GM18873 (cell line): ENCODE results near the gene C21orf58.

Source experiments
- ATAC-seq: cut with Tn5 transposase; IDR thresholded peaks from one replicate; pipeline ENCODE4 v1.9.1; 2021; ENCODE audit warnings: mild to moderate bottlenecking, moderate library complexity, moderate number of reproducible peaks; ENCODE audit not compliant: unreplicated experiment, low FRiP score

Gene C21orf58

GRCh38 chr21:46265736-46266525, 57.7 kb downstream of the C21orf58 start:
- no peak for ATAC-seq

DNA sequence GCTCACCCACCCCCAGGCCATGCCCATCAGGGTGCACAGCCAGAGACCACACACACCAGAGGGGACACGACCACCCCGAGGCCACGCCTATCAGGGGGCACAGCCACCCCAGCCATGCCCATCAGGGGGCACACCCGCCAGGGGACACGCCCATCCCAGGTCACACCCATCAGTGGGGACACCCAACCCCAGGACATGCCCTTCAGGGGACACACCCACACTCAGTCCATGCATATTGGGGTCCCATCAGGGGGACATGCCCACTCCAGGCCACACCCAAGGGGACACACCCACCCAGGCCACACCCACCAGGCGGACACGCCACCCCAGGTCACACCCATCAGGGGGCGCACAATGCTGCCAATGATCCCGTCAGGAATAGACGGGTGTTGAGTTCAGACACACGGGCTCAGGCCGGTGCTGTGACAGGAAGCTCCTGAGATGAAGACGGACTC, 59.0 kb downstream of the C21orf58 start:
- no peak for ATAC-seq

- no peak for ATAC-seq
These were observed 59.5 kb downstream of the C21orf58 start for GRCh38 chr21:46264046-46264689.

DNA sequence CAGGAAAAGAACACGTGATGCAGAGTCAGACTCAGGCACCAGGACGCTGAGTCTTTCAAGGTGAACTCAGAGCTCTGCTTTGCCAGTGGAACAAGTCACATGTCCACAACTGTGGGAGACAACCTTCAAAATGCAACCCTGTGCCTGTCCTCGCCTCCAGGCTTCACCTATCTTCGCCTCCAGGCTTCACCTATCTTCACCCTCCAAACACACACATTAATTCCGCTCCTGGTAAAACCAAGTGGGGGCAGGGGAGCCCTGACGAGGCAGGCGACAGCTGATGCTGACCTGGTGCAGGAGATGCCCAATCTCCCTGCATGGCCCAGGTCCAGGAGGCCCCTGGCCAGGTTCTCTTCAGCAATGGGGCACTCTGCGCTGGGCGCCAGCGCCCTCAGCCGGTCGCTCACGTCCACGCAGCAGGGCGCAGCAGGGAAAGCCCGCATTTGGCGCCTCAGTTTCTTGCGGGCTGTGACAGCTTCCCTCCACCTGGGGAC, 67.1 kb downstream of the C21orf58 start:
- no peak for ATAC-seq

DNA sequence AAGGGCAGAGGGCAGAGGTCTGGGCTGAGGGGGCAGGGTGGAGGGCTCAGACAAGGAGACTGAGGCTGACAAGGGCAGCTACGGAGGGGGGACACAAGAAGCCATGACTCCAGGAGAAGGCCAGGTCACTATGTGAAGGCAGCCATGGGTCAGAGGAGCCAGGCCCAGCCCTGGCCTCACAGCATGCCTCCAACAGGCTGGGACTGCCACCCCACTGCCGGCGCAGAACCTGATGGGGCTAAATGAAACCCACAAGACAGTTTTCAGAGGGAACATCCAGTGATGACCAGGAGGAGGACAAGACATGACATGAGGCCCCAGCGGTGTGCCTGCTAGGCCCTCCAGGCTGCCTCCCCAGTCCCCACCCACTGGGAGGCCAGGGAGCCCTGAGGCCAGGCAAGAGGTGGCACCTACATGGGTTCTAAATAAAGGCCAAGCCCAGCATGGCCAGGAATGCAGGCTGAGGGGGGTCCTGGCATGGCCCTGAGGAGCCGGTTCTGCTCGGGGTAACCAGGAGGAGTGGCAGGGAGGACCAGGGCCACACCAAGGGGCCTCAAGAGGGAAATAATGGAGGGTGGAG, 67.8 kb downstream of the C21orf58 start:
- ATAC-seq: no peak

- ATAC-seq: no peak
These were observed 68.5 kb downstream of the C21orf58 start for GRCh38 chr21:46255166-46255565.

GRCh38 chr21:46254208-46254975, 69.3 kb downstream of the C21orf58 start:
- no peak for ATAC-seq

- no peak for ATAC-seq
These were observed 70.0 kb downstream of the C21orf58 start for GRCh38 chr21:46253610-46254124.

DNA sequence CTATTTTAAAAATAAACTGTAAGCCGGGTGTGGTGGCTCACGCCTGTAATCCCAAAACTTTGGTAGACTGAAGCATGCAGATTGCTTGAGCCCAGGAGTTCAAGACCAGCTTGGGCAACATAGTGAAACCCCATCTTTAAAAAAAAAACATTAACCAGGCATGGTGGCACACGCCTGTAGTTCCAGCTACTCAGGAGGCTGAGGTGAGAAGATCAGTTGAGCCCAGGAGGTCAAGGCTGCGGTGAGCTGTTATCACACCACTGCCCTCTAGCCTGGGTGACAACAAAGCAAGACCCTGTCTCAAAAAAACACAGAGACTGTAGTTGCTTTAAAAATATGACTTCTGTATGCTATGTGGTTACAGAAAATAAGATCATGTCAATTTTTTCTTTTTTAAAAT, 70.8 kb downstream of the C21orf58 start:
- ATAC-seq: no peak
